GM12878 (cell line): Measurements from ENCODE around the gene BICD1. TPM values are rescaled to one million over a fixed set of nuclear protein-coding genes. Genes with fewer than 3 reads are reported as not detected.

Experiments
- ATAC-seq: fragments of 200-7000 bp; cut with Tn5 transposase; 3 replicates; pipeline ENCODE4 v1.9.1; 2020; ENCODE audit warnings: mild to moderate bottlenecking, moderate library complexity
- BruUV-seq: library from RNA; stranded (reverse); fragments of 400-500 nt; replicated peaks from 2 replicates; lab custom pipeline; 2021; lab: Mats Ljungman, UMichigan
- CTCF ChIA-PET: fragments of 300-600 bp; sonication (Branson Sonifier 250); formaldehyde crosslinking; extraction: SDS; loops from one replicate; lab custom pipeline; 2021; ENCODE audit warnings: inconsistent platforms; lab: Yijun Ruan, JAX
- POLR2A ChIA-PET: fragments of 350-600 bp; formaldehyde crosslinking; extraction: SDS; loops from one replicate; lab custom pipeline; 2021; ENCODE audit warnings: inconsistent platforms; lab: Charles Lee
- RAD21 ChIA-PET: fragments of 300-600 bp; sonication (Branson Sonifier 250); formaldehyde crosslinking; loops from one replicate; lab custom pipeline; 2023; ENCODE audit warnings: antibody characterized with exemption; ENCODE audit not compliant: unreplicated experiment; lab: Charles Lee
- SMC1A ChIA-PET: fragments of 300-600 bp; sonication (Branson Sonifier 250); formaldehyde crosslinking; loops from one replicate; lab custom pipeline; 2023; ENCODE audit not compliant: unreplicated experiment, uncharacterized antibody; lab: Charles Lee
- DNase-seq: peaks from one replicate; pipeline ENCODE4 v3.0.0-alpha.2; 2011; ENCODE audit warnings: low read depth, low spot score
- FAIRE-seq: peaks from 3 replicates; lab custom pipeline; 2011; peaks lifted over from hg19 to GRCh38; lab: Jason Lieb, UNC
- H2AFZ ChIP-seq: 2 replicates; pipeline ENCODE4 v1.6.0; 2011; ENCODE audit warnings: low read depth, low read length, control low read depth; ENCODE audit not compliant: control insufficient read depth
- H3K27ac ChIP-seq: 2 replicates; pipeline ENCODE4 v1.5.1; 2011; ENCODE audit warnings: control low read depth; ENCODE audit not compliant: control insufficient read depth, insufficient read depth
- H3K27me3 ChIP-seq, 2 experiments: replicated peaks in 1 of 2; 2 replicates each; pipeline versions ENCODE4 v1.6.0 to v1.6.1; 2011; ENCODE audit warnings: low read length in 1 of 2; ENCODE audit not compliant: control insufficient read depth in 2 of 2, insufficient read depth in 2 of 2
- H3K36me3 ChIP-seq, 2 experiments: 2 replicates each; pipeline ENCODE4 v1.5.1; 2011; ENCODE audit warnings: low read length in 1 of 2; ENCODE audit not compliant: control insufficient read depth in 2 of 2, insufficient read depth in 2 of 2
- H3K4me1 ChIP-seq: 2 replicates; pipeline ENCODE4 v1.6.1; 2011; ENCODE audit warnings: mild to moderate bottlenecking, low read length, moderate library complexity, mixed read lengths; ENCODE audit not compliant: control insufficient read depth, insufficient read depth
- H3K4me2 ChIP-seq: 2 replicates; pipeline ENCODE4 v1.6.0; 2011; ENCODE audit warnings: control low read depth; ENCODE audit not compliant: control insufficient read depth, insufficient read depth
- H3K4me3 ChIP-seq: fragments of 200-600 bp; sonication (generic); 2 replicates; pipeline ENCODE4 v1.5.1; 2016
- H3K79me2 ChIP-seq: 2 replicates; pipeline ENCODE4 v1.6.0; 2011; ENCODE audit warnings: low read length; ENCODE audit not compliant: control insufficient read depth, insufficient read depth
- H3K9ac ChIP-seq: 2 replicates; pipeline ENCODE4 v1.8.0; 2011; ENCODE audit warnings: low read length, control low read depth, mixed read lengths; ENCODE audit not compliant: control insufficient read depth, insufficient read depth
- H3K9me3 ChIP-seq: replicated peaks from 3 replicates; pipeline ENCODE4 v1.5.1; 2011; ENCODE audit warnings: mild to moderate bottlenecking, low read length; ENCODE audit not compliant: control insufficient read depth, insufficient read depth
- H4K20me1 ChIP-seq: 2 replicates; pipeline ENCODE4 v1.6.0; 2011; ENCODE audit not compliant: control insufficient read depth, insufficient read depth
- BRCA1 ChIP-seq: IDR thresholded peaks from 2 replicates; pipeline ENCODE4 v1.6.1; 2011; ENCODE audit warnings: low read depth, low read length, improper control_type of control experiment
- CBFB ChIP-seq: IDR thresholded peaks from 2 replicates; pipeline ENCODE4 v1.6.1; 2016; ENCODE audit warnings: antibody characterized with exemption, low read depth
- CBX3 ChIP-seq: fragments of 200-600 bp; sonication (generic); IDR thresholded peaks from 2 replicates; pipeline ENCODE4 v1.6.1; 2016; ENCODE audit warnings: low read depth, borderline replicate concordance
- FOXM1 ChIP-seq: IDR thresholded peaks from 2 replicates; pipeline ENCODE4 v1.6.1; 2012; ENCODE audit warnings: low read depth, mild to moderate bottlenecking, inconsistent platforms, low read length, moderate library complexity
- JUND ChIP-seq: IDR thresholded peaks from 2 replicates; pipeline ENCODE4 v1.6.1; 2012; ENCODE audit warnings: low read depth, mild to moderate bottlenecking, low read length, improper control_type of control experiment, moderate library complexity
- LARP7 ChIP-seq: fragments of 450-650 bp; IDR thresholded peaks from 2 replicates; pipeline ENCODE4 v1.6.1; 2017; ENCODE audit warnings: mild to moderate bottlenecking
- NR2C1 ChIP-seq: fragments of 450-650 bp; IDR thresholded peaks from 2 replicates; pipeline ENCODE4 v1.6.1; 2017; ENCODE audit warnings: antibody characterized with exemption, mild to moderate bottlenecking, moderate library complexity
- NR2C2 ChIP-seq: IDR thresholded peaks from 2 replicates; pipeline ENCODE4 v1.6.1; 2011; ENCODE audit warnings: borderline replicate concordance, low read depth; ENCODE audit not compliant: control insufficient read depth, insufficient read length
- STAT1 ChIP-seq: fragments of 450-650 bp; conservative IDR thresholded peaks from 2 replicates; pipeline ENCODE4 v1.6.1; 2014; ENCODE audit warnings: antibody characterized with exemption, mild to moderate bottlenecking
- TCF12 ChIP-seq: IDR thresholded peaks from 2 replicates; pipeline ENCODE4 v1.6.1; 2011; ENCODE audit warnings: low read depth, mild to moderate bottlenecking, low read length
- ZNF622 ChIP-seq: fragments of 450-650 bp; IDR thresholded peaks from 2 replicates; pipeline ENCODE4 v1.6.1; 2017; ENCODE audit warnings: mild to moderate bottlenecking, inconsistent platforms
- ZZZ3 ChIP-seq: IDR thresholded peaks from 2 replicates; pipeline ENCODE4 v1.6.1; 2011; ENCODE audit warnings: low read depth; ENCODE audit not compliant: control insufficient read depth, insufficient read length
- WGBS: methylation state at CpG from one replicate; pipeline ENCODE4 v1.1.6; 2016; ENCODE audit warnings: low lambda C conversion rate; ENCODE audit not compliant: insufficient replicate concordance, insufficient coverage; ENCODE audit errors: missing lambda C conversion rate; 5-methylcytosine and 5-hydroxymethylcytosine counted together
- in situ Hi-C: fragments of 300-500 bp; cut with MboI; formaldehyde crosslinking; loops from 9 replicates; pipeline ENCODE4 v1.14.3; 2018; ENCODE audit warnings: mixed read lengths
- intact Hi-C: fragments of 100-400 bp; cut with micrococcal nuclease; formaldehyde crosslinking; loops from one replicate; pipeline ENCODE4 v1.14.2; 2022; ENCODE audit not compliant: unreplicated experiment
- polyA plus RNA-seq, 11 experiments: library from polyadenylated mRNA; depleted of rRNA in 4 of 11; unstranded in 6 of 11; stranded (reverse) in 5 of 11; fragments of >200 nt; fragmentation: Nextera tagmentation in 4 of 11; fragmentation: Illumina TruSeq in 1 of 11; extraction: Ambion mirVana in 4 of 11; extraction: Trizol in 1 of 11; gene quantifications; 1 replicate in 1 of 11; 2 replicates in 10 of 11; pipeline versions ENCODE4 v1.2.1 to v1.2.3, GENCODE V29; 2011 to 2016; ENCODE audit warnings: inconsistent platforms in 2 of 11, missing spikeins in 2 of 11, low read depth in 1 of 11
- total RNA-seq, 4 experiments: library from RNA; depleted of rRNA in 3 of 4; stranded (reverse); fragments of >200 nt in 3 of 4; fragmentation: Illumina TruSeq in 1 of 4; extraction: Trizol in 1 of 4; gene quantifications; 2 replicates each; pipeline versions ENCODE4 v1.2.1 to v1.2.3, GENCODE V29; 2013 to 2021
- TF ChIP-seq, protein P1 (sequence below): fragments of 150-350 bp; IDR thresholded peaks from 2 replicates; pipeline ENCODE4 v1.6.1; 2014; ENCODE audit warnings: mild to moderate bottlenecking, low read depth, low read length
- TF ChIP-seq, protein P2 (sequence below): fragments of 450-650 bp; IDR thresholded peaks from 2 replicates; pipeline ENCODE4 v1.6.1; 2018; ENCODE audit warnings: borderline replicate concordance, mild to moderate bottlenecking; ENCODE audit not compliant: partially characterized antibody

BICD1 gene
- total and polyA plus RNA-seq, 10 of the 15 experiments (the other 5 are each of a cell fraction or from before 2014, with no cell fraction given) = 4.7 to 32.5 (median 14.4) TPM

DNA sequence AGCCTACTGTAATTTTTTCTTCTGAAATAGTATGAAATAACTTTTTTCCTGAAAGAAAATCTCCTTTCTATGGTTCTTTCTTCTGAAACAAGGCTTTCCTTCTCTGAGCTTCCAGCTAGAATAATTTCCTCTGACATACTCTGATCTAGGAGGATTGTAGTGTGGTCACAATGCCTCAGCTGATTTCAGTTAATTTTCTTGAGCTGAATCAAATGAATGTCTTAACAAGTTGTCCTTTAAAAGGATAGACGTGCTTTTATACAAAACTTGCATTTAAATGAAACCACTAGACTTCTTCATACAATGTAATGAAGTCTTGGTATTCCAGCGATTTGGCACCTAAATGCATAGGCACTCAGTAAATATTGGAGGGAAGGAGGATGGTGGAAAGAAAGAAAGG is 94.4 kb downstream of the BICD1 start:
- no peak overlapping the region for H3K4me3 ChIP-seq
- H4K20me1 ChIP-seq = no peaks in the 10 kb centered on the region
- FAIRE-seq = no peak
- WGBS = 100% methylated on average over 2 of the region's 2 CpGs
- POLR2A ChIA-PET = no interaction called here
- BruUV-seq = no TSS peak
- H3K36me3 ChIP-seq = no peaks in the 10 kb centered on the region
- no peaks in the 10 kb centered on the region for H3K9me3 ChIP-seq
- no peak overlapping the region for H3K9ac ChIP-seq
- H3K4me1 ChIP-seq = no peaks in the 10 kb centered on the region
- no peak for DNase-seq
- H3K79me2 ChIP-seq = no peaks in the 10 kb centered on the region
- H3K4me2 ChIP-seq = no peak overlapping the region
- TF ChIP-seq CBX3 = no peak
- TF ChIP-seq TCF12 = no peak
- no peak for TF ChIP-seq BRCA1
- no peak for TF ChIP-seq JUND
- no peak for TF ChIP-seq FOXM1
- TF ChIP-seq, all 136 proteins: peak for 0
- H3K27me3 ChIP-seq = no peaks in the 10 kb centered on the region
- no peak overlapping the region for H3K27ac ChIP-seq
- ATAC-seq = no peak
- RAD21 ChIA-PET = no interaction called here
- H2AFZ ChIP-seq = no peak overlapping the region
- intact Hi-C loops (no loop called here), in situ Hi-C loops (no loop called here)
- CTCF ChIA-PET = interaction anchor here (1.1 kb wide), 1 partner anchor 9 kb away, joined by 3 read pairs; no protein-coding TSS in a partner anchor
- SMC1A ChIA-PET = interaction anchor here (1.0 to 1.2 kb wide), 2 partner anchors 39 to 50 kb away, joined by 3 to 4 read pairs; no protein-coding TSS in a partner anchor

DNA sequence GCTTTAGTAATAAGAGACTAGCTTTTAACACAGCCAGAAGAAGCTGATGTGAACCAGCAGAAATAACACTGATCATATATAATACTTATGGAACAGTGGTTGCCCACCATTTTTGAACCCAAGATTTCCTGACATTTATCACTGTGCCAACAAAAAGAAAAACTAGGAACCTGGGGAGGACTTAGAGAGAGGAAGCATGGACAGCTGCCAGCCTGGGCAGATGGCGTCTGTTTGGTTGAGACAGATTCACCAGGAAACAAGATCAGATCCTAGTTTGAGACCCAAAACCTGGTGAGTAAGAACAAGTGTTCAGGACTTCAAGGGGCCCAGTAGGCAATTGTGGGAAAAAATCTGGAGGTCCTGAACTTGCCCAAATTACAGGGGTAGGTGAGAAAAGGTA is 95.3 kb downstream of the BICD1 start:
- 83% methylated on average over 1 of the region's 1 CpG for WGBS
- no TSS peak for BruUV-seq
- no peaks in the 10 kb centered on the region for H3K36me3 ChIP-seq
- H4K20me1 ChIP-seq = no peaks in the 10 kb centered on the region
- H3K4me1 ChIP-seq = no peaks in the 10 kb centered on the region
- CTCF ChIA-PET = interaction anchor here (0.7 kb wide), 1 partner anchor 510 kb away, joined by 4 read pairs; no protein-coding TSS in a partner anchor
- H3K9ac ChIP-seq = no peak overlapping the region
- H2AFZ ChIP-seq = no peak overlapping the region
- no peaks in the 10 kb centered on the region for H3K9me3 ChIP-seq
- H3K79me2 ChIP-seq = no peaks in the 10 kb centered on the region
- FAIRE-seq = no peak
- no peak overlapping the region for H3K27ac ChIP-seq
- no peak for DNase-seq
- no peak overlapping the region for H3K4me3 ChIP-seq
- no peak for ATAC-seq
- SMC1A ChIA-PET = no interaction called here
- H3K4me2 ChIP-seq = no peak overlapping the region
- intact Hi-C loops (no loop called here), in situ Hi-C loops (no loop called here)
- POLR2A ChIA-PET = no interaction called here
- RAD21 ChIA-PET = no interaction called here
- H3K27me3 ChIP-seq = no peaks in the 10 kb centered on the region
- TF ChIP-seq, protein P1, sequence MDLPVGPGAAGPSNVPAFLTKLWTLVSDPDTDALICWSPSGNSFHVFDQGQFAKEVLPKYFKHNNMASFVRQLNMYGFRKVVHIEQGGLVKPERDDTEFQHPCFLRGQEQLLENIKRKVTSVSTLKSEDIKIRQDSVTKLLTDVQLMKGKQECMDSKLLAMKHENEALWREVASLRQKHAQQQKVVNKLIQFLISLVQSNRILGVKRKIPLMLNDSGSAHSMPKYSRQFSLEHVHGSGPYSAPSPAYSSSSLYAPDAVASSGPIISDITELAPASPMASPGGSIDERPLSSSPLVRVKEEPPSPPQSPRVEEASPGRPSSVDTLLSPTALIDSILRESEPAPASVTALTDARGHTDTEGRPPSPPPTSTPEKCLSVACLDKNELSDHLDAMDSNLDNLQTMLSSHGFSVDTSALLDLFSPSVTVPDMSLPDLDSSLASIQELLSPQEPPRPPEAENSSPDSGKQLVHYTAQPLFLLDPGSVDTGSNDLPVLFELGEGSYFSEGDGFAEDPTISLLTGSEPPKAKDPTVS = no peak
- no peak for TF ChIP-seq CBFB
- no peak for TF ChIP-seq ZZZ3
- no peak for TF ChIP-seq STAT1
- TF ChIP-seq NR2C2 = no peak
- TF ChIP-seq ZNF622 = no peak
- no peak for TF ChIP-seq LARP7
- no peak for TF ChIP-seq NR2C1
- TF ChIP-seq, protein P2, sequence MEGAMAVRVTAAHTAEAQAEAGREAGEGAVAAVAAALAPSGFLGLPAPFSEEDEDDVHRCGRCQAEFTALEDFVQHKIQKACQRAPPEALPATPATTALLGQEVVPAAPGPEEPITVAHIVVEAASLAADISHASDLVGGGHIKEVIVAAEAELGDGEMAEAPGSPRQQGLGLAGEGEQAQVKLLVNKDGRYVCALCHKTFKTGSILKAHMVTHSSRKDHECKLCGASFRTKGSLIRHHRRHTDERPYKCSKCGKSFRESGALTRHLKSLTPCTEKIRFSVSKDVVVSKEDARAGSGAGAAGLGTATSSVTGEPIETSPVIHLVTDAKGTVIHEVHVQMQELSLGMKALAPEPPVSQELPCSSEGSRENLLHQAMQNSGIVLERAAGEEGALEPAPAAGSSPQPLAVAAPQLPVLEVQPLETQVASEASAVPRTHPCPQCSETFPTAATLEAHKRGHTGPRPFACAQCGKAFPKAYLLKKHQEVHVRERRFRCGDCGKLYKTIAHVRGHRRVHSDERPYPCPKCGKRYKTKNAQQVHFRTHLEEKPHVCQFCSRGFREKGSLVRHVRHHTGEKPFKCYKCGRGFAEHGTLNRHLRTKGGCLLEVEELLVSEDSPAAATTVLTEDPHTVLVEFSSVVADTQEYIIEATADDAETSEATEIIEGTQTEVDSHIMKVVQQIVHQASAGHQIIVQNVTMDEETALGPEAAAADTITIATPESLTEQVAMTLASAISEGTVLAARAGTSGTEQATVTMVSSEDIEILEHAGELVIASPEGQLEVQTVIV = no peak
